ENCODE results near the gene CCDC171.

- TF ChIP-seq CTCF (conservative IDR thresholded peaks at IDR 0.05; ENCODE audit: low read depth in 2 of 2) (no peak), ETS1 (IDR thresholded peaks at IDR 0.05) (no peak), POLR2AphosphoS5 (IDR thresholded peaks at IDR 0.05; ENCODE audit: low read depth) (no peak), EZH2phosphoT487 (IDR thresholded peaks at IDR 0.05; ENCODE audit: unreplicated experiment) (no peak), CREB1 (CRISPR knock-in tag; IDR thresholded peaks at IDR 0.05; ENCODE audit: low read depth) (no peak), EZH2 (IDR thresholded peaks at IDR 0.05; ENCODE audit: low read depth, unreplicated experiment) (no peak), JUNB (IDR thresholded peaks at IDR 0.05; ENCODE audit: unreplicated experiment) (no peak), STAT1 (IDR thresholded peaks at IDR 0.05; ENCODE audit: unreplicated experiment) (no peak), REST (IDR thresholded peaks at IDR 0.05; ENCODE audit: unreplicated experiment) (no peak), ZNF462 (CRISPR knock-in tag; IDR thresholded peaks at IDR 0.05) (no peak), NANOG (IDR thresholded peaks at IDR 0.05; ENCODE audit: borderline replicate concordance) (no peak)
Measured at GRCh38 chr9:15972760-15973159, 419.9 kb downstream of the CCDC171 start.

Measured in GM23338 (cell line).